Measurements from ENCODE around the gene NHP2.
"Not testable (repeated sequence)": the region's sequence is repeated elsewhere in the genome, so short reads cannot be mapped to it uniquely, and the experiment has no call there.

- not testable (repeated sequence) for TF ChIP-seq CTCF, POLR2A (IDR thresholded peaks at IDR 0.05)
Measured at GRCh38 chr5:178130234-178130575, 23.5 kb downstream of the NHP2 start.

All from adrenal gland (tissue), 5 donors.